H1 (cell line): ENCODE results near the gene CRTC3. TPM values are rescaled to one million over a fixed set of nuclear protein-coding genes. Genes with fewer than 3 reads are reported as not detected.

ENCODE experiments used
- CTCF ChIA-PET: fragments of 300-600 bp; sonication (Branson Sonifier 250); formaldehyde crosslinking; loops from one replicate; lab custom pipeline; 2021; ENCODE audit not compliant: partially characterized antibody; lab: Charles Lee
- POLR2A ChIA-PET: fragments of 300-600 bp; sonication (Branson Sonifier 250); formaldehyde crosslinking; loops from one replicate; lab custom pipeline; 2021; ENCODE audit warnings: inconsistent platforms; ENCODE audit not compliant: partially characterized antibody; lab: Charles Lee
- DNase-seq, 2 experiments: peaks; one replicate each; pipeline versions ENCODE4 v3.0.0 to v3.0.0-alpha.2; 2010 to 2022; ENCODE audit warnings: low spot score in 2 of 2, low read depth in 1 of 2, mixed read lengths in 1 of 2
- FAIRE-seq: peaks from 2 replicates; lab custom pipeline; 2011; peaks lifted over from hg19 to GRCh38; lab: Jason Lieb, UNC
- H2AFZ ChIP-seq: 2 replicates; pipeline ENCODE4 v1.8.1; 2012; ENCODE audit warnings: low read length, inconsistent platforms
- H2AK5ac ChIP-seq: 2 replicates; pipeline ENCODE4 v1.6.1; 2013; ENCODE audit warnings: low read depth, low read length
- H2BK120ac ChIP-seq: replicated peaks from 2 replicates; pipeline ENCODE3; 2013; ENCODE audit warnings: low read depth, low read length, inconsistent platforms
- H2BK12ac ChIP-seq: 2 replicates; pipeline ENCODE4 v1.6.1; 2013; ENCODE audit warnings: low read depth, low read length
- H2BK15ac ChIP-seq: 2 replicates; pipeline ENCODE4 v1.6.1; 2013; ENCODE audit warnings: low read length
- H2BK20ac ChIP-seq: 2 replicates; pipeline ENCODE4 v1.6.1; 2013; ENCODE audit warnings: low read length
- H2BK5ac ChIP-seq: 2 replicates; pipeline ENCODE4 v1.6.1; 2013; ENCODE audit warnings: low read depth, low read length
- H3K14ac ChIP-seq: 2 replicates; pipeline ENCODE4 v1.6.1; 2013; ENCODE audit warnings: inconsistent platforms; ENCODE audit not compliant: insufficient read length
- H3K18ac ChIP-seq: 2 replicates; pipeline ENCODE4 v1.6.1; 2013; ENCODE audit warnings: low read length; ENCODE audit errors: extremely low read depth
- H3K23ac ChIP-seq: 2 replicates; pipeline ENCODE4 v1.6.1; 2013; ENCODE audit warnings: inconsistent platforms; ENCODE audit not compliant: insufficient read length
- H3K23me2 ChIP-seq: 2 replicates; pipeline ENCODE4 v1.6.1; 2013; ENCODE audit warnings: low read depth, low read length
- H3K27ac ChIP-seq: 2 replicates; pipeline ENCODE4 v1.6.1; 2011; ENCODE audit warnings: low read depth, low read length, inconsistent platforms
- H3K27me3 ChIP-seq, 4 experiments: replicated peaks in 1 of 4; 1 replicate in 1 of 4; 2 replicates in 3 of 4; pipeline versions ENCODE4 v1.6.1 to v1.8.1; 2011 to 2013; ENCODE audit warnings: low read length in 3 of 4, mild to moderate bottlenecking in 3 of 4, inconsistent platforms in 2 of 4, mixed read lengths in 2 of 4, moderate library complexity in 1 of 4; ENCODE audit not compliant: control insufficient read depth in 3 of 4, insufficient read depth in 3 of 4; ENCODE audit errors: extremely low read depth in 1 of 4
- H3K36me3 ChIP-seq, 4 experiments: 2 replicates each; pipeline versions ENCODE4 v1.6.1 to v1.8.1; 2011 to 2013; ENCODE audit warnings: mild to moderate bottlenecking in 4 of 4, low read length in 3 of 4, moderate library complexity in 2 of 4, control low read depth in 1 of 4, inconsistent platforms in 1 of 4; ENCODE audit not compliant: insufficient read depth in 4 of 4, control insufficient read depth in 2 of 4
- H3K4ac ChIP-seq: replicated peaks from 2 replicates; pipeline ENCODE3; 2013; ENCODE audit warnings: low read length, low read depth, mixed read lengths, inconsistent platforms; ENCODE audit not compliant: insufficient read length
- H3K4me1 ChIP-seq, 4 experiments: replicated peaks in 1 of 4; 1 replicate in 1 of 4; 2 replicates in 3 of 4; pipeline versions ENCODE4 v1.6.1 to v1.8.1; 2011 to 2013; ENCODE audit warnings: low read length in 3 of 4, inconsistent platforms in 2 of 4, mixed read lengths in 1 of 4; ENCODE audit not compliant: insufficient read depth in 4 of 4, control insufficient read depth in 3 of 4
- H3K4me2 ChIP-seq, 2 experiments: 2 replicates each; pipeline versions ENCODE4 v1.6.1 to v1.8.1; 2011 to 2013; ENCODE audit warnings: low read depth in 2 of 2, low read length in 2 of 2, control low read depth in 1 of 2, inconsistent platforms in 1 of 2, mild to moderate bottlenecking in 1 of 2; ENCODE audit not compliant: insufficient read depth in 1 of 2
- H3K4me3 ChIP-seq, 4 experiments: fragments of 200-600, 300-600 bp in 1 of 4; sonication (generic), shearing (Covaris generic), sonication (Bioruptor Twin) in 1 of 4; 2 replicates each; pipeline versions ENCODE4 v1.5.1 to v1.8.1; 2011 to 2016; ENCODE audit warnings: low read length in 4 of 4, low read depth in 3 of 4, control low read depth in 2 of 4, inconsistent platforms in 2 of 4, mild to moderate bottlenecking in 2 of 4, mixed read lengths in 1 of 4, moderate library complexity in 1 of 4; ENCODE audit not compliant: insufficient read depth in 2 of 4; ENCODE audit errors: extremely low read depth in 1 of 4
- H3K56ac ChIP-seq: replicated peaks from 2 replicates; pipeline ENCODE3; 2013; ENCODE audit warnings: low read depth, mild to moderate bottlenecking, mixed read lengths, low read length, inconsistent platforms; ENCODE audit not compliant: insufficient read length
- H3K79me1 ChIP-seq: 2 replicates; pipeline ENCODE4 v1.6.1; 2013; ENCODE audit warnings: low read depth, low read length, control low read depth
- H3K79me2 ChIP-seq, 2 experiments: 2 replicates each; pipeline versions ENCODE4 v1.6.1 to v1.8.1; 2012 to 2013; ENCODE audit warnings: low read length in 2 of 2, mild to moderate bottlenecking in 2 of 2, inconsistent platforms in 1 of 2; ENCODE audit not compliant: insufficient read depth in 2 of 2, control insufficient read depth in 1 of 2
- H3K9ac ChIP-seq, 4 experiments: replicated peaks in 1 of 4; 1 replicate in 1 of 4; 2 replicates in 3 of 4; pipeline versions ENCODE4 v1.6.1 to v1.8.1; 2011 to 2013; ENCODE audit warnings: low read depth in 3 of 4, low read length in 3 of 4, control low read depth in 2 of 4, mild to moderate bottlenecking in 2 of 4, moderate library complexity in 2 of 4, inconsistent platforms in 1 of 4; ENCODE audit errors: extremely low read depth in 1 of 4
- H3K9me3 ChIP-seq, 2 experiments: 2 replicates each; pipeline versions ENCODE4 v1.6.1 to v1.8.1; 2012 to 2013; ENCODE audit warnings: mild to moderate bottlenecking in 2 of 2, moderate library complexity in 2 of 2, control low read depth in 1 of 2, inconsistent platforms in 1 of 2, low read depth in 1 of 2, low read length in 1 of 2, mixed read lengths in 1 of 2; ENCODE audit not compliant: insufficient read depth in 2 of 2
- H4K20me1 ChIP-seq, 2 experiments: replicated peaks in 1 of 2; 2 replicates each; pipeline versions ENCODE3 to v1.8.1; 2011 to 2013; ENCODE audit warnings: inconsistent platforms in 2 of 2, low read length in 2 of 2, mild to moderate bottlenecking in 1 of 2; ENCODE audit not compliant: insufficient read depth in 2 of 2, control insufficient read depth in 1 of 2
- H4K5ac ChIP-seq: 2 replicates; pipeline ENCODE4 v1.6.1; 2013; ENCODE audit warnings: low read length, low read depth, mixed read lengths, inconsistent platforms; ENCODE audit not compliant: insufficient read length
- H4K8ac ChIP-seq: 2 replicates; pipeline ENCODE4 v1.8.0; 2013; ENCODE audit warnings: mild to moderate bottlenecking, moderate library complexity, low read length, inconsistent platforms; ENCODE audit not compliant: insufficient read depth; ENCODE audit errors: extremely low read depth
- H4K91ac ChIP-seq: replicated peaks from 2 replicates; pipeline ENCODE3; 2013; ENCODE audit warnings: low read length, mixed read lengths, inconsistent platforms; ENCODE audit not compliant: insufficient read length
- TBP ChIP-seq: IDR thresholded peaks from 2 replicates; pipeline ENCODE4 v1.6.1; 2011; ENCODE audit warnings: low read depth, low read length, improper control_type of control experiment
- WGBS, 2 experiments: shearing (Covaris generic) in 1 of 2; methylation state at CpG; one replicate each; pipeline versions ENCODE4 v1.1.6 to v1.1.7; 2013 to 2015; ENCODE audit warnings: low lambda C conversion rate in 2 of 2, mixed read lengths in 2 of 2, inconsistent platforms in 1 of 2, low coverage in 1 of 2, missing lambda C conversion rate in 1 of 2; ENCODE audit not compliant: insufficient replicate concordance in 2 of 2, insufficient coverage in 1 of 2, insufficient read length in 1 of 2; ENCODE audit errors: extremely low coverage in 1 of 2, missing lambda C conversion rate in 1 of 2; 5-methylcytosine and 5-hydroxymethylcytosine counted together
- polyA plus RNA-seq, 7 experiments: library from polyadenylated mRNA; depleted of rRNA in 3 of 7; stranded (reverse) in 5 of 7; unstranded in 2 of 7; fragments of >200 nt in 5 of 7; fragments of 200-250 nt in 2 of 7; gene quantifications; 1 replicate in 5 of 7; 2 replicates in 1 of 7; 4 replicates in 1 of 7; pipeline versions ENCODE4 v1.2.1 to v1.2.3, GENCODE V29; 2011 to 2013; ENCODE audit warnings: missing spikeins in 2 of 7, mixed read lengths in 2 of 7
- total RNA-seq: library from RNA; stranded (reverse); fragmentation: NEBNext Ultra II Directional; extraction: Animal tissue kit (Norgen Biotek cat#: 25700); gene quantifications from 2 replicates; pipeline ENCODE4 v1.2.1, GENCODE V29; 2021

The CRTC3 gene
- total and polyA plus RNA-seq, 2 of the 8 experiments (the other 6 are each of a cell fraction or from before 2014, with no cell fraction given): 5.0 to 5.3 TPM

- no peak overlapping the region for H3K4ac ChIP-seq
- H4K91ac ChIP-seq: no peak overlapping the region
- H3K18ac ChIP-seq: no peak overlapping the region
- H3K4me3 ChIP-seq: no peak overlapping the region
- H2BK5ac ChIP-seq: no peak overlapping the region
- H3K79me1 ChIP-seq: no peaks in the 10 kb centered on the region
- no peaks in the 10 kb centered on the region for H3K79me2 ChIP-seq
- no peak overlapping the region for H2BK15ac ChIP-seq
- H3K9ac ChIP-seq: no peak overlapping the region
- H2AFZ ChIP-seq: no peak overlapping the region
- DNase-seq: no peak
- H4K20me1 ChIP-seq: no peaks in the 10 kb centered on the region
- H3K4me1 ChIP-seq: peaks cover 0 to 6% (median 4%) of the 10 kb centered on the region in 4 experiments; a peak in 6 of 7 replicates
- no peak overlapping the region for H3K4me2 ChIP-seq
- no peak overlapping the region for H3K14ac ChIP-seq
- H2BK12ac ChIP-seq: no peak overlapping the region
- no peak for FAIRE-seq
- H3K56ac ChIP-seq: no peak overlapping the region
- H2BK20ac ChIP-seq: no peak overlapping the region
- no peaks in the 10 kb centered on the region for H3K36me3 ChIP-seq
- H4K5ac ChIP-seq: no peak overlapping the region
- no peak overlapping the region for H4K8ac ChIP-seq
- H3K23ac ChIP-seq: no peak overlapping the region
- no peak overlapping the region for H2BK120ac ChIP-seq
- ChIA-PET POLR2A (interaction anchor here (1.4 kb wide), 1 partner anchor 14 kb away, joined by 4 read pairs; no protein-coding TSS in a partner anchor), CTCF (interaction anchor here (0.9 to 3.0 kb wide), 3 partner anchors 69 to 235 kb away, joined by 3 to 19 read pairs (median 3); partner anchors contain the start of gene FES)
- no peak overlapping the region for H2AK5ac ChIP-seq
- WGBS, 2 experiments: 87% methylated on average over 8 of the region's 8 CpGs; no CpG with 5 or more reads in 1 of the 2 experiments
- H3K9me3 ChIP-seq: no peaks in the 10 kb centered on the region
- H3K23me2 ChIP-seq: peaks cover 2% of the 10 kb centered on the region; the same call in 1 of the 2 replicates
- no peak overlapping the region for H3K27ac ChIP-seq
- H3K27me3 ChIP-seq: no peaks in the 10 kb centered on the region; a peak in 1 of 7 replicates
- TF ChIP-seq TBP: no peak
Observed at GRCh38 chr15:90650117-90650955, 120.6 kb downstream of the CRTC3 start.
